ENCODE results near the gene GSTP1.
"Not testable (repeated sequence)": the region's sequence is repeated elsewhere in the genome, so short reads cannot be mapped to it uniquely, and the experiment has no call there.

GSTP1 gene

DNA sequence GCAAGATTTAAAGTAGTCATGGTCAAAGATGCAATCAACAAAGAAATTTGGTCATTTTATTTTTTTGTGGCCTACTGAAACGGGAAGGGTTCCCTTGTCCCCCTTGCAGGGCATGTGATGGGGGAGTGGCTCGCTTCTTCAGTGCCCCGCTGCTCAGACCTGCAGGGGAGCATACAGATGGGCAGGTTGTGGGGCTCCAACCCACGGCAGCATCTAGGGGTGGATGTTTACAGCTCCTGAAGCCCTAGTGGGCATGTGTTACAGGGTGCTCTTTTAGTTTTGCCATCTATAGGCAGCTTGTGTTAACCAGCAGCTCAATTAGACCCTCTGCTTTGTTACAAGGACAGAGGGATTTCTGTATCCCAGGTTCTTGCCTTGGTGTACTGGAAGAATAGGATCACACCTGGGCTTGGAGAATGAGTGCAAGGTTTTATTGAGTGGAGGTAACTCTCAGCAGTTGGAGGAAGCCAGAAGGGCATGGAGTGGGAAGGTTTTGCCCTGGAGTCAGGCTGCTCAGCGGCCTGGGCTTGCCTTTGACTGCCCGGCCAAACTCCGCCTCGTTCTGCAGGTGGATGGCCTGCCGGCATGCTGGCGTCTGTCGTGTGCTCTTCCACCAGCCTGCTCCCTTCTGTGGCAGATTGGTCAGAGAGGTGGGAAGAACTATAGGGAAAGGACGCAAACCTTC lies 9.4 kb downstream of the GSTP1 start:
- no peak for TF ChIP-seq CTCF (conservative IDR thresholded peaks at IDR 0.05; ENCODE audit: low read depth)
- peak overlapping the region; percentile 70 for H3K27ac ChIP-seq
- no peak for DNase-seq (ENCODE audit: low spot score)
- POLR2A ChIA-PET (ENCODE audit: low non-redundant PET) = no interaction called here
- CTCF ChIA-PET = interaction anchor here (0.6 to 1.3 kb wide), 6 partner anchors 9 to 182 kb away, joined by 3 to 4 read pairs (median 3); partner anchors contain the start of gene NUDT8

DNA sequence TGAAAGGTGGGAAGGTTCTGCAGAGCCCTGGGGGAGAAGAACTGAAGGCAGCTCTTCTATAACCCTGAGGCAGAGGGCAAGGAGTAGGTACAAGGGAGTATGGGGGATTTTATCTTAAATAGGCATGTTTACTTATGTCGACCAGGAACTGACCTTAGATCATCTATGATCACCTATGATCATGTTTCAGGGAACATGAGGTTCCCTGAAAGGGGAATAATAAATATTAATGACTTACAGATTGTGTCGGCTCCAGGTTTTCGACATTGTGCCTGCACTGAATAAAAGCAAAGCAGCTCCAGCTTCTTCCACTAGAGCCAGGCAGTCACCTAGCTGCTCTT lies 9.9 kb downstream of the GSTP1 start:
- peak overlapping the region; percentile 70 for H3K27ac ChIP-seq
- POLR2A ChIA-PET (ENCODE audit: low non-redundant PET) = interaction anchor here (0.5 kb wide), 1 partner anchor 150 kb away, joined by 6 read pairs; the partner anchor contains the start of gene CORO1B
- CTCF ChIA-PET = interaction anchor here (0.9 to 1.3 kb wide), 2 partner anchors 9 to 21 kb away, joined by 3 read pairs; no protein-coding TSS in a partner anchor

DNA sequence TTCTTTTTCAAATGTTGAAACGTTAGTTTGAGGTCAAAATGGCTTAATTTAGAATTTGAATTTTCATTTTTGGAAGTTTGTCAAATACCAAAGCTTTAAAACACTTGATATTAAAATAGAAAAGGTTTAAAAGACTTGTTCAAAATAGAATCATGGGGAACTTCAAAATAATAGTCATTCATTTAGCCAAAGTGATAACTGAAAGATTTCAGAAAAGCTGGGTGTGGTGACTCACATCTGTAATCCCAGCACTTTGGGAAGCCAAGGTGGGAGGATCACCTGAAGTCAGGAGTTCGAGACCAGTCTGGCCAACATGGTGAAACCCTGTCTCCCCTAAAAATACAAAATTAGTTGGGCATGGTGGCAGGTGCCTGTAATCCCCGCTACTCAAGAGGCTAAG lies 10.9 kb downstream of the GSTP1 start:
- no peak for DNase-seq (ENCODE audit: low spot score)
- no peak for TF ChIP-seq CTCF (conservative IDR thresholded peaks at IDR 0.05; ENCODE audit: low read depth)
- POLR2A ChIA-PET (ENCODE audit: low non-redundant PET) = interaction anchor here (0.6 kb wide), 1 partner anchor 73 kb away, joined by 5 read pairs; no protein-coding TSS in a partner anchor
- CTCF ChIA-PET = no interaction called here
- H3K27ac ChIP-seq = no peak overlapping the region

More for the DNA sequence above, 9.9 kb downstream of the GSTP1 start:
- no peak for TF ChIP-seq CTCF (conservative IDR thresholded peaks at IDR 0.05; ENCODE audit: low read depth)
- no peak for DNase-seq (ENCODE audit: low spot score)

DNA sequence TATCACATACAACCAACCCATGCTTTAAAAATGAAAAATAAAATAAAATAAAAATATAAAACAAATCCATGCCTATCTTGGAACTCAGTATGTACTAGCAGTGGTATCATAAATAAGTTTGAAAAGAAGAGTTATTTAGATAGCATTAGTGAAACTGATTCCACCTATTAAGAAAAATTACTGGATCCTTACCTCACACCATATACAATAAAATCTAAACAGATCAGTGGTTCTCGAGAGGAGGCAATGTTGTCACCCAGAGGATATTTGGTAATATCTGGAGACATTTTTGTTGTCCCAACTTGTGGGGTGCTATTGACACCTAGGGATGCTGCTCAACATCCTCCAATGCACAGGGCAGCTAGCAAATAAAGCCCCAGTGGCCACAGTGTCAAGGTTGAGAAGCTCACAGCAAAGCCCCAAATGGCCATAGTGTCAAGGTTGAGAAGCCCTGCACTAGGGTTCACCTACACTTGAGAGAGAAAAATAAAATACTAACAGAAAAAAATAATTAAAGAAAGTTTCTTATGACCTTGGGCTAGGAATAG lies 13.2 kb downstream of the GSTP1 start:
- no peak for DNase-seq (ENCODE audit: low spot score)
- H3K27ac ChIP-seq = no peak overlapping the region
- POLR2A ChIA-PET (ENCODE audit: low non-redundant PET) = no interaction called here
- TF ChIP-seq CTCF (conservative IDR thresholded peaks at IDR 0.05; ENCODE audit: low read depth) = no peak
- CTCF ChIA-PET = interaction anchor here (0.6 kb wide), 1 partner anchor 405 kb away, joined by 3 read pairs; no protein-coding TSS in a partner anchor

GRCh38 chr11:67597458-67597857 lies 13.8 kb downstream of the GSTP1 start:
- POLR2A ChIA-PET (ENCODE audit: low non-redundant PET); H3K27ac ChIP-seq; CTCF ChIA-PET; DNase-seq (ENCODE audit: low spot score): not testable (repeated sequence)

DNA sequence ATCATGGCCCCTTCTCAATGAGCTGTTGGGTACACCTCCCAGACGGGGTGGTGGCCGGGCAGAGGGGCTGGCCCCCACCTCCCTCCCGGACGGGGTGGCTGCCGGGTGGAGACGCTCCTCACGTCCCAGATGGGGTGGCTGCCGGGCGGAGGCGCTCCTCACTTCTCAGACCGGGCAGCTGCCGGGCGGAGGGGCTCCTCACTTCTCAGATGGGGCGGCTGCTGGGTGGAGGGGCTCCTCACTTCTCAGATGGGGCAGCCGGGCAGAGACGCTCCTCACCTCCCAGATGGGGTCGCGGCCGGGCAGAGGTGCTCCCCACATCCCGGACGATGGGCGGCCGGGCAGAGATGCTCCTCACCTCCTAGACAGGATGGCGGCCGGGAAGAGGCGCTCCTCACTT lies 14.4 kb downstream of the GSTP1 start:
- CTCF ChIA-PET; DNase-seq (ENCODE audit: low spot score); H3K27ac ChIP-seq; POLR2A ChIA-PET (ENCODE audit: low non-redundant PET): not testable (repeated sequence)

GRCh38 chr11:67599149-67599548 lies 15.5 kb downstream of the GSTP1 start:
- POLR2A ChIA-PET (ENCODE audit: low non-redundant PET) = no interaction called here

More at GRCh38 chr11:67599149-67599548, 15.5 kb downstream of the GSTP1 start:
- CTCF ChIA-PET = no interaction called here
- no peak for DNase-seq (ENCODE audit: low spot score)
- no peak for TF ChIP-seq CTCF (conservative IDR thresholded peaks at IDR 0.05; ENCODE audit: low read depth)
- no peak overlapping the region for H3K27ac ChIP-seq
